ENCODE measurements around the gene MRAS. TPM values are rescaled to one million over a fixed set of nuclear protein-coding genes. Genes with fewer than 3 reads are reported as not detected.
A peak's percentile ranks its signal among the peaks of the same experiment; 100 is the strongest.

The MRAS gene
- total and polyA plus RNA-seq, 11 donors, result 112 to 413 (median 252) TPM

DNA sequence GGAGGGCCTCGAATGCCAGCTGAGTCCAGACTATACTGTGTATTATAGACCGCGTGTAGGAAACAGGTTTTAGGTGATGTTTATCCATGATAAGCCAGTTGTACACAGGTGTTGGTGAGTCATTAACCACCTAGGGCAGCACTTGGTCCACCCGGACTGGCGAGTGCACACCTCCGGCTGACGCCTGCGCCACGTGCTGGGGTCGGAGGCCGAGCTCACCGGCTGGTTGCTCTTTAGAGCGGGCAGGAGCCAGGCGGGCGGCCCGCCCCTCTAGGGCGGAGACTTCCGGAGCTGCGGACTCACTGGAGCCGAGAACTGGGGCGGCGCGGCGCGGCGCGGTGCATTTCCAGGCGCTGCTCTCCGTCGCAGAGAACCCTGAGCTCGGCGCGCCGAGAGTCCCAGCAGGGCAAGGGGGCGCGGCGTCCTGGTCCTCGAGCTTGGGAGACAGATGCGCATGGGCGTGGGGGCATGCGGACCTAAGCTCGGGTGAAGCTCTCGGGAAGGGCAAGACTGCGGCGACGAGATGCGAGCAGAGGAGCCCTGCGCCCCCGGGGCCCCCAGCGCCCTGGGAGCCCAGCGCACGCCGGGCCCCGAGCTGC is 86.0 kb downstream of the MRAS start, which contains the start of gene ESYT3:
TSS of gene ESYT3 (plus strand) at position 341 of the 599 bp plus-strand sequence. CDS start at position 524, 183 bp downstream.
- H3K4me1 ChIP-seq, result peaks cover 0 to 24% (median 15%) of the 10 kb centered on the region in 12 donors
- H3K4me3 ChIP-seq, result peak within 1 kb of the TSS; percentile 35 to 65 (median 55)
- TF ChIP-seq POLR2A (IDR thresholded peaks at IDR 0.05), result peak in 1 of 2 donors; percentile 35
- TF ChIP-seq, protein P1, sequence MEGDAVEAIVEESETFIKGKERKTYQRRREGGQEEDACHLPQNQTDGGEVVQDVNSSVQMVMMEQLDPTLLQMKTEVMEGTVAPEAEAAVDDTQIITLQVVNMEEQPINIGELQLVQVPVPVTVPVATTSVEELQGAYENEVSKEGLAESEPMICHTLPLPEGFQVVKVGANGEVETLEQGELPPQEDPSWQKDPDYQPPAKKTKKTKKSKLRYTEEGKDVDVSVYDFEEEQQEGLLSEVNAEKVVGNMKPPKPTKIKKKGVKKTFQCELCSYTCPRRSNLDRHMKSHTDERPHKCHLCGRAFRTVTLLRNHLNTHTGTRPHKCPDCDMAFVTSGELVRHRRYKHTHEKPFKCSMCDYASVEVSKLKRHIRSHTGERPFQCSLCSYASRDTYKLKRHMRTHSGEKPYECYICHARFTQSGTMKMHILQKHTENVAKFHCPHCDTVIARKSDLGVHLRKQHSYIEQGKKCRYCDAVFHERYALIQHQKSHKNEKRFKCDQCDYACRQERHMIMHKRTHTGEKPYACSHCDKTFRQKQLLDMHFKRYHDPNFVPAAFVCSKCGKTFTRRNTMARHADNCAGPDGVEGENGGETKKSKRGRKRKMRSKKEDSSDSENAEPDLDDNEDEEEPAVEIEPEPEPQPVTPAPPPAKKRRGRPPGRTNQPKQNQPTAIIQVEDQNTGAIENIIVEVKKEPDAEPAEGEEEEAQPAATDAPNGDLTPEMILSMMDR (IDR thresholded peaks at IDR 0.05), result no peak
- peaks cover 0 to 42% (median 10%) of the 10 kb centered on the region in 9 donors for H3K27me3 ChIP-seq
- intact Hi-C loops (cut with DNase I), result no loop called here
- DNase-seq (peak; percentile 56 to 84 (median 69)), ATAC-seq (peak; percentile 68 to 93 (median 88))
- 1 to 8% (median 3%) methylated on average over 16 to 54 of the region's 54 CpGs for WGBS, 4 donors
- no peaks in the 10 kb centered on the region for H3K9me3 ChIP-seq
- H3K27ac ChIP-seq, result peak within 1 kb of the TSS in 2 of 12 donors; percentile 18 to 56
- no peaks in the 10 kb centered on the region for H3K36me3 ChIP-seq

DNA sequence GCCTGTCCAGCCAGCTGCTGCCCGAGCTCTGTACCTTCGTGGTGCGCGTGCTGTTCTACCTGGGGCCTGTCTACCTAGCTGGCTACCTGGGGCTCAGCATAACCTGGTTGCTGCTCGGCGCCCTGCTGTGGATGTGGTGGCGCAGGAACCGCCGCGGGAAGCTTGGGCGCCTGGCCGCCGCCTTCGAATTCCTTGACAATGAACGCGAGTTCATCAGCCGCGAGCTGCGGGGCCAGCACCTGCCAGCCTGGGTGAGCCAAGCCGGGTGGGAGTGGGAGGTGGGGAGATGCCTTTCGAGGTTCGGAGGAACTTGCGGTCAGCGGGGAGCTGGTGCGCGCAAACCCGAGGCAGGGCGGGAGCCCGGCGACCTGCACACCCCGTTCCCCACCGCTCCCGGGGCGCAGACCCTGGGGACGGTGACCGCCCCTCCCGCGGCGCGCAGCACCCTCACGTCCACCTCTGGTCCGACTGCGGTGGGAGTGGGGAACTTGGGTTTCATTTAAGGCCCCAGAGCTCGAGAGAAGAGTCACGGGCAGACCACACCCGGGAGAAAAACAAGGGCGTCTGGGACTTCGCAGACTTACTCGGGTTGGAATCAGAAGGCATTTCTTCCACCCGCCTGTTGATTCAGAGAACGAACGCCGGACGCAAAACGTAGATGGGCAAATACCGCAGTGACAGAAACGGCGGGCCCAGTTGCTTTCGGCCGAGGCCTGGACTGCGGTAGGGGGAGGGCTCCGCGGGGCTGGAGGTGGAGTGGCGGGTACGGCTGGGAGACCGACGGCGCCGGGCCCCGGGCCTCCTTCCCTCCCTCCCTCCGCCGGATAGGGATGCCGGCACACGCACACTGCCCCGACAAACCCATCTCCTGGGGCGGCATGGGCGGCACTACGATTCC is 86.7 kb downstream of the MRAS start:
- H3K4me1 ChIP-seq, result peaks cover 0 to 29% (median 16%) of the 10 kb centered on the region in 12 donors
- H3K27ac ChIP-seq, result peak overlapping the region in 2 of 12 donors; percentile 18 to 56
- peak in 2 of 4 donors; percentile 4 to 18 for ATAC-seq
- 1 to 6% (median 3%) methylated on average over 32 to 78 of the region's 78 CpGs for WGBS, 4 donors
- TF ChIP-seq, protein P1 (IDR thresholded peaks at IDR 0.05), result no peak
- no peak for TF ChIP-seq POLR2A (IDR thresholded peaks at IDR 0.05)
- peaks cover 0 to 42% (median 10%) of the 10 kb centered on the region in 9 donors for H3K27me3 ChIP-seq
- H3K9me3 ChIP-seq, result no peaks in the 10 kb centered on the region
- intact Hi-C loops (cut with DNase I), result no loop called here
- peak overlapping the region; percentile 35 to 65 (median 55) for H3K4me3 ChIP-seq
- no peak for DNase-seq
- no peaks in the 10 kb centered on the region for H3K36me3 ChIP-seq

DNA sequence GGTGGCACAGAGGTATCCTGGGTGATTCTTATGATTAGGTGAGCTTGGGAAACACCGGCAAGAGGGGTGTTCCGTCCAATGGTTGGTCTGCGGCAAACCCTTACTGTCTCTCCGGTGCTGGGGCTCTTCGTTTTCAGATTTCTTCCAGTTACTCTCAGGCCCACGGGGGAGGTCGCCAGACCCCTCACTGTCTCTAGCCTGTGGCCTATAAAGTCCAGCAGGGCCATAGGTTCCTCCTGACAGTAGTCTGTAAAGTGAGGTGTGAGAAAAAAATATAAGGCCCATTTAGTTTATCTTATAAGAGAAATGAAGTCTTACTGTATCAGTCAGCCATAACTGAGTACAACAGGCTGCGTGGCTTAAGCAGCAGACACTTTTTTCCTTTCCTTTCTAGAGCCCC is 87.5 kb downstream of the MRAS start:
- peaks cover 0 to 42% (median 10%) of the 10 kb centered on the region in 9 donors for H3K27me3 ChIP-seq
- H3K4me3 ChIP-seq, result peak overlapping the region in 5 of 12 donors; percentile 53 to 65 (median 58)
- 74 to 86% (median 77%) methylated on average over 8 of the region's 8 CpGs for WGBS, 4 donors
- no peaks in the 10 kb centered on the region for H3K9me3 ChIP-seq
- no peak overlapping the region for H3K27ac ChIP-seq
- ATAC-seq, result no peak
- intact Hi-C loops (cut with DNase I), result no loop called here
- peaks cover 0 to 34% (median 17%) of the 10 kb centered on the region in 12 donors for H3K4me1 ChIP-seq
- TF ChIP-seq, protein P1 (IDR thresholded peaks at IDR 0.05), result no peak
- TF ChIP-seq POLR2A (IDR thresholded peaks at IDR 0.05), result no peak
- DNase-seq, result no peak
- no peaks in the 10 kb centered on the region for H3K36me3 ChIP-seq

DNA sequence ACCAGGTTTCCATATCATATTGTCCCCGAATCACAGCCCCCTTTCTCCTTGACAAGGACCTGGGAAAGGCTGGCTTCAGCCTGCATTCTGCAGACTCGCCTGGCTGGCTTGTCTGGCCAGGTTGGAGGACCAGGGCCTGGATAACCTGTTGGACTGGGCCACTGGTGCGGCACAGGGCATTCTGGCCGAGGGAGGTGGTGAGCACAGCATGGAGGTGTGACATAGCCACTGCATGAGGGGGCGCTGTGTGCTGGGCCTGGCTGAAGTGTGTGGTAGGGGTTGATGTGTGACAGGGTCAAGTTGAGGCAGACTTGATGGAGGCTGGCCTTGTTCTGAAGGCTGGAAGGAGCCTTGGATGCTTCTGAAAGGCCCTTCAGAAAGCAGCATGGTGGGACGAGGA is 88.9 kb downstream of the MRAS start:
- intact Hi-C loops (cut with DNase I), result no loop called here
- Histone ChIP-seq H3K9me3 (no peaks in the 10 kb centered on the region), H3K4me1 (peaks cover 0 to 34% (median 17%) of the 10 kb centered on the region in 12 donors), H3K27ac (no peak overlapping the region), H3K4me3 (no peak overlapping the region), H3K36me3 (no peaks in the 10 kb centered on the region), H3K27me3 (peaks cover 0 to 41% (median 10%) of the 10 kb centered on the region in 9 donors)
- no peak for DNase-seq
- ATAC-seq, result no peak
- WGBS, 4 donors, result 88 to 97% (median 92%) methylated on average over 6 of the region's 6 CpGs
- TF ChIP-seq, protein P1 (IDR thresholded peaks at IDR 0.05), result no peak
- no peak for TF ChIP-seq POLR2A (IDR thresholded peaks at IDR 0.05)
